Natural killer cell (primary cell): ENCODE data around the gene SLCO4C1. TPM values are rescaled to one million over a fixed set of nuclear protein-coding genes. Genes with fewer than 3 reads are reported as not detected.

Experiments
- ATAC-seq, 3 donors: fragments of 150-1000 bp in 2 of 3; fragments of 200-7000 bp in 1 of 3; cut with Tn5 transposase; 1 replicate in 1 of 3; 2 replicates in 2 of 3; pipeline ENCODE4 v1.10.0; 2021; ENCODE audit warnings: mild to moderate bottlenecking in 2 of 3, moderate library complexity in 2 of 3
- DNase-seq, 2 donors: peaks; one replicate each; pipeline versions ENCODE4 v3.0.0 to v3.0.0-alpha.2; 2013 to 2021; ENCODE audit warnings: mixed read lengths in 1 of 2
- H3K27ac ChIP-seq: one replicate; pipeline ENCODE4 v1.5.1; 2013; ENCODE audit warnings: mild to moderate bottlenecking, low read length
- H3K27me3 ChIP-seq: one replicate; pipeline ENCODE4 v1.6.1; 2013; ENCODE audit warnings: low read length; ENCODE audit not compliant: control insufficient read depth, insufficient read depth
- H3K36me3 ChIP-seq: one replicate; pipeline ENCODE4 v1.6.1; 2013; ENCODE audit warnings: low read length; ENCODE audit not compliant: control insufficient read depth, insufficient read depth
- H3K4me1 ChIP-seq: one replicate; pipeline ENCODE4 v1.6.1; 2013; ENCODE audit warnings: low read length; ENCODE audit not compliant: control insufficient read depth, insufficient read depth
- H3K4me3 ChIP-seq: one replicate; pipeline ENCODE4 v1.5.1; 2013; ENCODE audit warnings: low read length
- H3K9me3 ChIP-seq: one replicate; pipeline ENCODE4 v1.6.1; 2013; ENCODE audit warnings: low read length; ENCODE audit not compliant: control insufficient read depth, insufficient read depth
- H3K27ac Mint-ChIP-seq, 2 donors: one replicate each; pipeline ENCODE4 v1.8.0; 2022; ENCODE audit warnings: mild to moderate bottlenecking in 2 of 2, mixed read lengths in 2 of 2, moderate library complexity in 1 of 2
- H3K27me3 Mint-ChIP-seq, 2 donors: one replicate each; pipeline ENCODE4 v1.8.0; 2022; ENCODE audit warnings: low read depth in 2 of 2, mixed read lengths in 2 of 2
- H3K36me3 Mint-ChIP-seq: one replicate; pipeline ENCODE4 v1.8.0; 2022; ENCODE audit warnings: mixed read lengths
- H3K4me1 Mint-ChIP-seq, 2 donors: one replicate each; pipeline ENCODE4 v1.8.0; 2022; ENCODE audit warnings: mixed read lengths in 2 of 2
- H3K4me3 Mint-ChIP-seq: one replicate; pipeline ENCODE4 v1.8.0; 2022; ENCODE audit warnings: mild to moderate bottlenecking, moderate library complexity, mixed read lengths
- H3K9me3 Mint-ChIP-seq, 2 donors: one replicate each; pipeline ENCODE4 v1.8.0; 2022; ENCODE audit warnings: mixed read lengths in 2 of 2
- WGBS: methylation state at CpG from one replicate; pipeline ENCODE4 v1.1.7; 2013; ENCODE audit warnings: missing lambda C conversion rate; ENCODE audit not compliant: insufficient coverage; 5-methylcytosine and 5-hydroxymethylcytosine counted together
- intact Hi-C: fragments of 100-400 bp; cut with micrococcal nuclease; formaldehyde crosslinking; loops from one replicate; pipeline ENCODE4 v1.14.2; 2022
- total RNA-seq, 4 donors: library from RNA; stranded (reverse); fragments of 120-200 nt in 1 of 4; gene quantifications; one replicate each; pipeline versions ENCODE4 v1.2.3 to v1.2.4, GENCODE V29; 2013 to 2022
- TF ChIP-seq, protein P1 (sequence below): fragments of 200-600 bp; IDR thresholded peaks from one replicate; pipeline ENCODE4 v1.8.0; 2022; ENCODE audit warnings: antibody characterized with exemption

The SLCO4C1 gene
- total RNA-seq, 3 donors from 2014 or later (not counting 1 experiment from before 2014, with no cell fraction given) = 30.9 to 44.7 (median 31.2) TPM

DNA sequence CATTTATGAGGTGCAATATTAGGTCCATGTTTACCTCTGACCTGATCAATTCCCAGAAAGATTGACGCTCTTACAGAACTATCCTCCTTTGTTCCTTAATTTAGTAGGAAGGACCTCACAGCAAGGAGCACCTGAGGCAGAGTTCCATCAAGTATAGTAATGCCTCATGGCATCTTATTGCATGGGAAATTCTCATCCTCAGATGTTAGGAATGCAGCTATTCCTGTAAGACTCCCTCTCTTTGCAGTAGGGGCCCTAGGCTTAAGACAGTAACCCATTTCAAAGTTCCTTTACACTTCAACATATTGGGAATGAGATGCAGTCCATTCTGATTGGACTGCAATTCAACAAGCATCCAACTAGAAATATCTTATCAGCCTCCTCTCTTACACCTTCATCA is 69.8 kb downstream of the SLCO4C1 start:
- no peak overlapping the region for H3K4me3 ChIP-seq

DNA sequence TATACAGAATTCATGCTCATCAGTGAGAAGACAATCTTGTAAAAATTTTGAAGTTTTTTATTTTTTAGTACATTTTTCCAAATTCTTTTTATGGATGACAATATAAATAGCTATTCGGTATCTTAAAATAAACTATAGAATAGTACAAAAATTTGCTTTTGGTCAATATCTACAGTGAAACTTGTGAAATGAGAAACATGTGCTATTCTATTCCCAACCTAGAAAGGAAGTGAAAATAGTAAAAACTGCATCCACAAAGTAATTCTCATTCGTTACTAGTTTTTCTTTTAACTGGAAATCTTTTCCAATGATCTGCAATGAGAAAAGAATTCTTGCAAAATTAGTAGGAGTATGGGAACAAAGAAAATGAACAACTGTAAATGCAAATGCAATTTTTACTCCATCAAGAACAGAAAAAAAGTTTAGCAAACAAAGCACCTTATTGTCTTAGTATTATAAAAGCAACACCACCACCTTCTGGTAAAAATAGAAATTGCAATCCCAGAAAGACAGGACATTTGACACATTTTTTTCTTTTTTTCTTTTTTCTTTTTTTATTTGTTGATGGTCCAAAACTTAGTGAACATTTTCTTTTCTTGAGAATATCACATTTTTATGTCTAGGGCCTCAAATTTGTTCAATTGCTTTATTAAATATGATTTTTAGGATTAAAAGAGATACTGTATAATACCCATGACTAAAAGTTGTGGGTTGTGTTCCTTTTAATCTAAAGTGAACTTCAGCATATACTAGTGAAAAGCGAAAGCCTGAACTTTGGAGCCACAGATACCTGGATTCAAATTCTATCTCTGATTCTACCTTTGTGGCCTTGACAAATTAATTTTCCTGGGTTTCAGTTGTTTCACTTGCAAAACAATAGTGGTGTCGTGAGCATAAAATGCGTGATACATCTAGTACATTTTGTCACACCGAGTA is 72.3 kb downstream of the SLCO4C1 start:
- 87% methylated on average over 5 of the region's 6 CpGs for WGBS
- ATAC-seq = peak in 1 of 3 donors; percentile 59
- no peaks in the 10 kb centered on the region for H3K9me3 ChIP-seq

More for the DNA sequence above, 69.8 kb downstream of the SLCO4C1 start:
- no peaks in the 10 kb centered on the region for H3K27me3 Mint-ChIP-seq
- no peak overlapping the region for H3K4me3 Mint-ChIP-seq
- TF ChIP-seq, protein P1, sequence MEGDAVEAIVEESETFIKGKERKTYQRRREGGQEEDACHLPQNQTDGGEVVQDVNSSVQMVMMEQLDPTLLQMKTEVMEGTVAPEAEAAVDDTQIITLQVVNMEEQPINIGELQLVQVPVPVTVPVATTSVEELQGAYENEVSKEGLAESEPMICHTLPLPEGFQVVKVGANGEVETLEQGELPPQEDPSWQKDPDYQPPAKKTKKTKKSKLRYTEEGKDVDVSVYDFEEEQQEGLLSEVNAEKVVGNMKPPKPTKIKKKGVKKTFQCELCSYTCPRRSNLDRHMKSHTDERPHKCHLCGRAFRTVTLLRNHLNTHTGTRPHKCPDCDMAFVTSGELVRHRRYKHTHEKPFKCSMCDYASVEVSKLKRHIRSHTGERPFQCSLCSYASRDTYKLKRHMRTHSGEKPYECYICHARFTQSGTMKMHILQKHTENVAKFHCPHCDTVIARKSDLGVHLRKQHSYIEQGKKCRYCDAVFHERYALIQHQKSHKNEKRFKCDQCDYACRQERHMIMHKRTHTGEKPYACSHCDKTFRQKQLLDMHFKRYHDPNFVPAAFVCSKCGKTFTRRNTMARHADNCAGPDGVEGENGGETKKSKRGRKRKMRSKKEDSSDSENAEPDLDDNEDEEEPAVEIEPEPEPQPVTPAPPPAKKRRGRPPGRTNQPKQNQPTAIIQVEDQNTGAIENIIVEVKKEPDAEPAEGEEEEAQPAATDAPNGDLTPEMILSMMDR = no peak
- H3K27me3 ChIP-seq = peaks cover 5% of the 10 kb centered on the region
- ATAC-seq (no peak), DNase-seq (no peak)
- no peaks in the 10 kb centered on the region for H3K36me3 Mint-ChIP-seq
- no peak overlapping the region for H3K27ac Mint-ChIP-seq
- H3K36me3 ChIP-seq = no peaks in the 10 kb centered on the region
- WGBS = 75% methylated on average over 1 of the region's 1 CpG
- no peaks in the 10 kb centered on the region for H3K9me3 Mint-ChIP-seq
- H3K4me1 ChIP-seq = no peaks in the 10 kb centered on the region
- no peaks in the 10 kb centered on the region for H3K9me3 ChIP-seq
- intact Hi-C loops = no loop called here
- H3K4me1 Mint-ChIP-seq = peaks cover 28 to 29% of the 10 kb centered on the region in 2 donors
- H3K27ac ChIP-seq = no peak overlapping the region

DNA sequence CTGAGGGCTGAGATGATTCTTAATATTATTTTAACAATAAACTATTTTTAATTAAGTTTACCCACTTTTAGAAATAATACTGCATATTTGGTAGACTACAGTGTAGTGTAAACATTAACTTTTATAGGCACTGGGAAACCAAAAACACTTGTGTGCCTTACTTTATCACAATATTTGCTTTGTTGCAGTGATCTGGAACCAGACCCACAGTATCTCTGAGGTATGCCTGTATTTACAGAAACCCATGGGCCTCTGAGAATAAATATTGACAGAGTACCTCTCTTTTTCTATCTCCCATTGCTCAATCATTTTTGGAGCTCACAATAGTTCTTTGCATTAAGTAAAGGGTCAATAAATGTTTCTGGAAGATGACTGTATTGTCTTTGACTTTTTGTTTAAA is 73.3 kb downstream of the SLCO4C1 start:
- H3K36me3 Mint-ChIP-seq = no peaks in the 10 kb centered on the region
- H3K27me3 Mint-ChIP-seq = peaks cover 6 to 12% of the 10 kb centered on the region in 2 donors
- Histone ChIP-seq H3K9me3 (no peaks in the 10 kb centered on the region), H3K36me3 (no peaks in the 10 kb centered on the region), H3K27ac (no peak overlapping the region), H3K4me1 (no peaks in the 10 kb centered on the region), H3K27me3 (peaks cover 5% of the 10 kb centered on the region), H3K4me3 (no peak overlapping the region)
- no peaks in the 10 kb centered on the region for H3K9me3 Mint-ChIP-seq
- ATAC-seq (no peak), DNase-seq (no peak)
- intact Hi-C loops = loop anchor here (1.0 to 5.0 kb wide), 2 partner anchors 280 to 1600 kb away; no protein-coding TSS in a partner anchor
- H3K4me3 Mint-ChIP-seq = no peak overlapping the region
- TF ChIP-seq, protein P1 = no peak
- no peaks in the 10 kb centered on the region for H3K4me1 Mint-ChIP-seq
- H3K27ac Mint-ChIP-seq = no peak overlapping the region

More for the DNA sequence above, 72.3 kb downstream of the SLCO4C1 start:
- no peaks in the 10 kb centered on the region for H3K36me3 ChIP-seq
- TF ChIP-seq, protein P1 = peak; percentile 90
- DNase-seq = peak in 1 of 2 donors; percentile 57
- intact Hi-C loops = loop anchor here (1.0 to 5.0 kb wide), 2 partner anchors 282 to 1602 kb away; no protein-coding TSS in a partner anchor
- no peak overlapping the region for H3K27ac ChIP-seq
- peaks cover 4 to 12% of the 10 kb centered on the region in 2 donors for H3K27me3 Mint-ChIP-seq
- H3K27ac Mint-ChIP-seq = no peak overlapping the region
- H3K4me1 Mint-ChIP-seq = peaks cover 3 to 4% of the 10 kb centered on the region in 2 donors
- H3K9me3 Mint-ChIP-seq = no peaks in the 10 kb centered on the region
- H3K4me3 Mint-ChIP-seq = no peak overlapping the region
- no peaks in the 10 kb centered on the region for H3K36me3 Mint-ChIP-seq
- no peaks in the 10 kb centered on the region for H3K4me1 ChIP-seq
- H3K4me3 ChIP-seq = no peak overlapping the region
- peaks cover 5% of the 10 kb centered on the region for H3K27me3 ChIP-seq
